CD4-positive, alpha-beta T cell (primary cell): ENCODE data around the gene ARMC9. TPM values are rescaled to one million over a fixed set of nuclear protein-coding genes. Genes with fewer than 3 reads are reported as not detected.

Experiments used
- ATAC-seq: fragments of 200-7000 bp; cut with Tn5 transposase; one replicate; pipeline ENCODE4 v1.10.0; 2022; ENCODE audit warnings: mild to moderate bottlenecking; ENCODE audit not compliant: poor library complexity
- CTCF ChIA-PET: fragments of 350-600 bp; sonication (Branson Sonifier 250); formaldehyde crosslinking; loops from one replicate; lab custom pipeline; 2021; ENCODE audit warnings: antibody characterized with exemption, inconsistent platforms; lab: Charles Lee
- POLR2A ChIA-PET: fragments of 350-600 bp; sonication (Branson Sonifier 250); formaldehyde crosslinking; loops from one replicate; lab custom pipeline; 2021; ENCODE audit warnings: antibody characterized with exemption, inconsistent platforms; lab: Charles Lee
- DNase-seq, 14 experiments: peaks; one replicate each; pipeline ENCODE4 v3.0.0-alpha.2; 2013 to 2020; ENCODE audit warnings: mixed read lengths in 2 of 14
- H3K27ac ChIP-seq, 2 donors: one replicate each; pipeline versions ENCODE4 v1.5.1 to v1.7.0; 2013; ENCODE audit warnings: low read length in 2 of 2, low read depth in 1 of 2, mild to moderate bottlenecking in 1 of 2
- H3K27me3 ChIP-seq, 2 experiments: 1 replicate in 1 of 2; 2 replicates in 1 of 2; pipeline versions ENCODE4 v1.6.1 to v1.7.0; 2013; ENCODE audit warnings: low read length in 2 of 2, control low read depth in 1 of 2, mild to moderate bottlenecking in 1 of 2, moderate library complexity in 1 of 2; ENCODE audit not compliant: insufficient read depth in 2 of 2, control insufficient read depth in 1 of 2
- H3K36me3 ChIP-seq: one replicate; pipeline ENCODE4 v1.6.1; 2013; ENCODE audit warnings: low read length, control low read depth; ENCODE audit not compliant: insufficient read depth
- H3K4me1 ChIP-seq: one replicate; pipeline ENCODE4 v1.6.1; 2013; ENCODE audit warnings: low read length, control low read depth; ENCODE audit not compliant: insufficient read depth
- H3K4me3 ChIP-seq: one replicate; pipeline ENCODE4 v1.5.1; 2013; ENCODE audit warnings: mild to moderate bottlenecking, low read length, moderate library complexity
- H3K9me3 ChIP-seq, 2 experiments: 1 replicate in 1 of 2; 2 replicates in 1 of 2; pipeline versions ENCODE4 v1.6.1 to v1.7.0; 2013; ENCODE audit warnings: low read length in 2 of 2, mild to moderate bottlenecking in 2 of 2, control low read depth in 1 of 2, moderate library complexity in 1 of 2; ENCODE audit not compliant: control insufficient read depth in 1 of 2, insufficient read depth in 1 of 2
- H3K27ac Mint-ChIP-seq: one replicate; pipeline ENCODE4 v1.8.0; 2020; ENCODE audit warnings: mixed read lengths
- H3K27me3 Mint-ChIP-seq: one replicate; pipeline ENCODE4 v1.8.0; 2021; ENCODE audit warnings: mixed read lengths
- H3K36me3 Mint-ChIP-seq: one replicate; pipeline ENCODE4 v1.8.0; 2021; ENCODE audit warnings: low read depth, mixed read lengths
- H3K4me1 Mint-ChIP-seq: one replicate; pipeline ENCODE4 v1.8.0; 2021; ENCODE audit warnings: low read depth, mixed read lengths
- H3K4me3 Mint-ChIP-seq: one replicate; pipeline ENCODE4 v1.8.0; 2020; ENCODE audit warnings: mild to moderate bottlenecking, mixed read lengths
- H3K9me3 Mint-ChIP-seq: one replicate; pipeline ENCODE4 v1.8.0; 2020; ENCODE audit warnings: mixed read lengths
- intact Hi-C, 2 experiments: fragments of 100-400 bp; cut with DNase I in 1 of 2; cut with micrococcal nuclease in 1 of 2; formaldehyde crosslinking; loops; one replicate each; pipeline versions ENCODE4 v1.15.1 to v1.9.0; 2023 to 2025; cut with DNase I, micrococcal nuclease
- total RNA-seq, 174 experiments: library from RNA in 2 of 174; stranded (reverse) in 2 of 174; gene quantifications; one replicate each; pipeline ENCODE4 v1.2.3 and lab custom pipeline; 2021 to 2026
- TF ChIP-seq, protein P1 (sequence below): fragments of 200-600 bp; IDR thresholded peaks from one replicate; pipeline ENCODE4 v1.8.0; 2022; ENCODE audit warnings: antibody characterized with exemption, mild to moderate bottlenecking

Gene ARMC9
- total RNA-seq, 2 experiments from 2014 or later = 0.16 to 0.42 TPM

DNA sequence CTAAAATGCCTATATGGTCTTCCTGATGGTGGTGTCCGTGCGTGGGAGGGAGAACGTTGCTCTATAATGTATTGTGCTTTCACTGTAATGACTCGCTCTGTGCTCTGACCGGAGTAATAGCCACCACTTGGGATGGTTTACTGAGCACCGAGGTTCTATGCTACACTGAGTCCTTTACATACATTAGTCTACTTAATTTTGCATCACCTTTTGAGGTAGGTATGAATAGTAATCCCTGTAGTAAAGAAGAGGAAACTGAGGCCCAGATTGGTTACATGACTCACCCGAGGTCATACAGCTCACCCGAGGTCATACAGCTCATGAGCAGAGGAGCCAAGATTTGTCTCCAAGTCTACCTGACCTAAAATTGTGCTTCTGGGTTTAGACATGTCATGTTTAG is 79.5 kb downstream of the ARMC9 start:
- CTCF ChIA-PET = no interaction called here
- DNase-seq (no peak), ATAC-seq (no peak)
- no peak overlapping the region for H3K27ac Mint-ChIP-seq
- Histone ChIP-seq H3K4me3 (no peak overlapping the region), H3K27me3 (peaks cover 0 to 2% of the 10 kb centered on the region in 2 experiments), H3K4me1 (no peaks in the 10 kb centered on the region), H3K27ac (no peak overlapping the region), H3K9me3 (no peaks in the 10 kb centered on the region), H3K36me3 (no peaks in the 10 kb centered on the region)
- peaks cover 8% of the 10 kb centered on the region for H3K27me3 Mint-ChIP-seq
- POLR2A ChIA-PET = no interaction called here
- no peak overlapping the region for H3K4me3 Mint-ChIP-seq
- intact Hi-C loops = no loop called here
- H3K9me3 Mint-ChIP-seq = no peaks in the 10 kb centered on the region
- no peaks in the 10 kb centered on the region for H3K4me1 Mint-ChIP-seq
- TF ChIP-seq, protein P1, sequence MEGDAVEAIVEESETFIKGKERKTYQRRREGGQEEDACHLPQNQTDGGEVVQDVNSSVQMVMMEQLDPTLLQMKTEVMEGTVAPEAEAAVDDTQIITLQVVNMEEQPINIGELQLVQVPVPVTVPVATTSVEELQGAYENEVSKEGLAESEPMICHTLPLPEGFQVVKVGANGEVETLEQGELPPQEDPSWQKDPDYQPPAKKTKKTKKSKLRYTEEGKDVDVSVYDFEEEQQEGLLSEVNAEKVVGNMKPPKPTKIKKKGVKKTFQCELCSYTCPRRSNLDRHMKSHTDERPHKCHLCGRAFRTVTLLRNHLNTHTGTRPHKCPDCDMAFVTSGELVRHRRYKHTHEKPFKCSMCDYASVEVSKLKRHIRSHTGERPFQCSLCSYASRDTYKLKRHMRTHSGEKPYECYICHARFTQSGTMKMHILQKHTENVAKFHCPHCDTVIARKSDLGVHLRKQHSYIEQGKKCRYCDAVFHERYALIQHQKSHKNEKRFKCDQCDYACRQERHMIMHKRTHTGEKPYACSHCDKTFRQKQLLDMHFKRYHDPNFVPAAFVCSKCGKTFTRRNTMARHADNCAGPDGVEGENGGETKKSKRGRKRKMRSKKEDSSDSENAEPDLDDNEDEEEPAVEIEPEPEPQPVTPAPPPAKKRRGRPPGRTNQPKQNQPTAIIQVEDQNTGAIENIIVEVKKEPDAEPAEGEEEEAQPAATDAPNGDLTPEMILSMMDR = no peak
- no peaks in the 10 kb centered on the region for H3K36me3 Mint-ChIP-seq

DNA sequence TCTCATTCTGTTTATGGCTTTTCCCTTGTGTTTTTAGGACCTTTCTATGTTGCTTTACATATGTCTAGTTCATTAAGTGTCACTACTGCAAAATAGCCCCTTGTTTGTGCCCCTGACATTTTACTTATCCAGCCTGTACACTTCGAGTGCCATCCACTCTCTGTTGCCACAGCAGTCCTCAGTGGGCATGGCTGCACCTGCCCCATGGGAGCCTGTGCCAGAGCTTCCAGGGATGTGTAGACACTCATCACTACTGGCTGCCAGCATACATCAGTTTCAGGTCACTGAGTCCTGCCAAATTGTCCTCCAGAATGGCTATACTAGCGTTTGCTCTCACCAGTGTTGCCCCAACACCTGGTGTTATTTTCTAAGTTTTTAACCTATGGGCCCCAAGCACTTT is 80.4 kb downstream of the ARMC9 start:
- H3K27me3 ChIP-seq = peaks cover 0 to 2% of the 10 kb centered on the region in 2 experiments
- ATAC-seq (no peak), DNase-seq (no peak)
- no peaks in the 10 kb centered on the region for H3K9me3 ChIP-seq
- no peaks in the 10 kb centered on the region for H3K9me3 Mint-ChIP-seq
- TF ChIP-seq, protein P1 = no peak
- no peaks in the 10 kb centered on the region for H3K36me3 ChIP-seq
- intact Hi-C loops = no loop called here
- H3K27ac Mint-ChIP-seq = no peak overlapping the region
- no peak overlapping the region for H3K27ac ChIP-seq
- H3K36me3 Mint-ChIP-seq = no peaks in the 10 kb centered on the region
- H3K4me1 ChIP-seq = no peaks in the 10 kb centered on the region
- H3K27me3 Mint-ChIP-seq = peaks cover 8% of the 10 kb centered on the region
- no peaks in the 10 kb centered on the region for H3K4me1 Mint-ChIP-seq
- H3K4me3 ChIP-seq = no peak overlapping the region
- no peak overlapping the region for H3K4me3 Mint-ChIP-seq
- ChIA-PET POLR2A (no interaction called here), CTCF (no interaction called here)

DNA sequence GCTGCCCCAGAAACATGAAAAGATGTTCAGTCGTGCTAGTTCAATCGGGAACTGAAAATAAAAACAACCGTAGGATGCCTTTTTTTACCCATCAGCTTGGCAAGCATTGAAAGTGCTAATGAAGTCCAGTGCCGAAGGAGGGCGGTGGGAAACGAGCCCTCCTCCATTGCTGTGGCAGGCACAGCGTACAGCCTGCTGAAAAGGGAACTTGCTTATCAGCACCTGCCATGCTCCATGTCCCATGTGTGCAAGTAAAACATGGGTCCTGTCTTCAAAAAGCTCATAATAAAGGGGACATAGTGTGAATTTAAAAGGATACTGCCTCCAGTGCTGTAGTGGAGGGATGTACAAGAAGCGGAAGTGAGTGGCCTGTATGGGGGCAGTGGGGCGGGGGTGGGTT is 82.4 kb downstream of the ARMC9 start:
- DNase-seq (no peak), ATAC-seq (no peak)
- Mint-ChIP-seq H3K27me3 (peaks cover 8% of the 10 kb centered on the region), H3K36me3 (no peaks in the 10 kb centered on the region), H3K4me1 (no peaks in the 10 kb centered on the region), H3K27ac (no peak overlapping the region), H3K4me3 (no peak overlapping the region), H3K9me3 (no peaks in the 10 kb centered on the region)
- ChIA-PET CTCF (no interaction called here), POLR2A (no interaction called here)
- Histone ChIP-seq H3K27me3 (peaks cover 0 to 2% of the 10 kb centered on the region in 2 experiments), H3K27ac (no peak overlapping the region), H3K9me3 (no peaks in the 10 kb centered on the region), H3K36me3 (no peaks in the 10 kb centered on the region), H3K4me3 (no peak overlapping the region), H3K4me1 (no peaks in the 10 kb centered on the region)
- TF ChIP-seq, protein P1 = no peak
- intact Hi-C loops = no loop called here
